Measurements from ENCODE around the gene GORASP2. TPM values are rescaled to one million over a fixed set of nuclear protein-coding genes. Genes with fewer than 3 reads are reported as not detected.

Gene GORASP2
- total RNA-seq, 2 donors from 2014 or later: 90.9 to 104 TPM

DNA sequence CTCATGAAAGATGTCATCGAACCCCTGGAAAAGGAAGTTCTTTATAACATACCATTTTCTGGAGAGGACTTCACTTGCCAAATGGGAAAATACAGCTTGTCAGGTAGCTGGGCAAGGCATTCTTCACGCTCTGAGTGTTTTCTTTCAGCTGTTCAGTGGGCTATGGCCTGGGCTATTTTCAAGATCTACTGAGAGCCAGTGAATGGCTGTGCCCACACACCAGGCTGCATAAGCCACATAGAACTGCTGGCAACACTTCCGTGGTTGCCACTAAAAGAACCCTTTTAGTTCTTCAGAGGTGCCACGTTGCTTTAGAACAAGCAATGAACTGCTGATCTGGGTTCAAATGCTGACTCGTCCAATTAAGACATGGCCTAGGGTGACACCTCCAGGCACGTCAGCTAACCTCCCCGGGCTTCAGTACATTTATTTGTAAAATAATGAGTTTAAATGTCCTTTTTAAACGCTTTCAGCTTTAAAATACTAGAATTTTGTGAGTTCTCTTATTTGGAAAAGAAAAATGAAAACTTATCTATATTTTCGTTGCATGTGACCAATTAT is 36.6 kb upstream of the GORASP2 start:
- Mint-ChIP-seq H3K9me3 (no peaks in the 10 kb centered on the region), H3K4me1 (peaks cover 3% of the 10 kb centered on the region), H3K27me3 (ENCODE audit: insufficient read depth) (no peaks in the 10 kb centered on the region), H3K36me3 (ENCODE audit: low read depth) (no peaks in the 10 kb centered on the region), H3K27ac (no peak overlapping the region), H3K4me3 (no peak overlapping the region)
- 83 to 94% methylated on average over 4 to 9 of the region's 9 CpGs for WGBS, 2 experiments (ENCODE audit: insufficient coverage in 1 of 2, insufficient read length in 1 of 2)
- TF ChIP-seq, protein P1, sequence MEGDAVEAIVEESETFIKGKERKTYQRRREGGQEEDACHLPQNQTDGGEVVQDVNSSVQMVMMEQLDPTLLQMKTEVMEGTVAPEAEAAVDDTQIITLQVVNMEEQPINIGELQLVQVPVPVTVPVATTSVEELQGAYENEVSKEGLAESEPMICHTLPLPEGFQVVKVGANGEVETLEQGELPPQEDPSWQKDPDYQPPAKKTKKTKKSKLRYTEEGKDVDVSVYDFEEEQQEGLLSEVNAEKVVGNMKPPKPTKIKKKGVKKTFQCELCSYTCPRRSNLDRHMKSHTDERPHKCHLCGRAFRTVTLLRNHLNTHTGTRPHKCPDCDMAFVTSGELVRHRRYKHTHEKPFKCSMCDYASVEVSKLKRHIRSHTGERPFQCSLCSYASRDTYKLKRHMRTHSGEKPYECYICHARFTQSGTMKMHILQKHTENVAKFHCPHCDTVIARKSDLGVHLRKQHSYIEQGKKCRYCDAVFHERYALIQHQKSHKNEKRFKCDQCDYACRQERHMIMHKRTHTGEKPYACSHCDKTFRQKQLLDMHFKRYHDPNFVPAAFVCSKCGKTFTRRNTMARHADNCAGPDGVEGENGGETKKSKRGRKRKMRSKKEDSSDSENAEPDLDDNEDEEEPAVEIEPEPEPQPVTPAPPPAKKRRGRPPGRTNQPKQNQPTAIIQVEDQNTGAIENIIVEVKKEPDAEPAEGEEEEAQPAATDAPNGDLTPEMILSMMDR (conservative IDR thresholded peaks at IDR 0.05): no peak
- no peak overlapping the region for H3K9ac ChIP-seq (ENCODE audit: extremely low read depth, low read length, poor library complexity, severe bottlenecking)
- no peak overlapping the region for H3K4me3 ChIP-seq (ENCODE audit: low read length)
- no peaks in the 10 kb centered on the region for H3K27me3 ChIP-seq (ENCODE audit: control insufficient read depth, insufficient read depth, low read length, poor library complexity, severe bottlenecking)
- H3K27ac ChIP-seq (ENCODE audit: low read depth, low read length): no peak overlapping the region
- DNase-seq: no peak
- H3K9me3 ChIP-seq (ENCODE audit: control insufficient read depth, low read length): no peaks in the 10 kb centered on the region
- H3K36me3 ChIP-seq (ENCODE audit: control insufficient read depth, insufficient read depth, low read length): no peaks in the 10 kb centered on the region
- H3K4me1 ChIP-seq (ENCODE audit: control insufficient read depth, insufficient read depth, low read length): no peaks in the 10 kb centered on the region

DNA sequence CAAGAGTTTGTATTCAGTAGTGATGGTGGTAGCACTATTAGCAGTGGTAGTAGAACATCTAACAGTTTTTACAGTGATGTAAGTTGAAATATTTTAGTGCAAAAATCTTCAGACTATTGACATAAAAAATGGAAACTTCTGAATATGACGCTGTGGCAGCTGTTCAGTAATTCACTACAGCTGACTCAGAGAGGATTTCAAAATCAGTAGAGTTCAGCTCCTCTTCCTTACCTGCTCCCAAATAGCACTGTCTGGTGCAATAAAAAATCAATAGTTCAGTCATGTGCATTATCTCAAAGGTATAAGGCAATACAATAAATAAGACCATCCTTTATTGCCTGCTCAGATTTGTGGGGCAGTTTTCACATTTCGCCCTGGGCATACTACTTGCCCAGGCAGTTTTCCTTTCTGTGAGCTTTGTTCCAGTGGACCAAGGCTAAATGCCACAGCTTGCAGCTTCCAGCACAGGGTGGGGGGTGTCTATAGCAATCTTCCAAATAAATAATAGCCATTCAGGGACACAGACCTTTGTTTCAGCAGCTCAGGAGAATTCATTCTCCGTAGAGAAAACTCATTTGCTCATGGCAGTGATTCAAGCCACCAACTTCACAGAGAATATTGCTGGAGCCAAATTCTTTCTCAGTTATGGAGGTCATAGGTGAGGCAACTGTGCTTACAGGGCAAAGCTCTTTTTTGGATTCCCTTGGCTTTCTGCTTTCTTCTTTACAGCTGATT is 33.9 kb upstream of the GORASP2 start:
- no peaks in the 10 kb centered on the region for H3K9me3 Mint-ChIP-seq

DNA sequence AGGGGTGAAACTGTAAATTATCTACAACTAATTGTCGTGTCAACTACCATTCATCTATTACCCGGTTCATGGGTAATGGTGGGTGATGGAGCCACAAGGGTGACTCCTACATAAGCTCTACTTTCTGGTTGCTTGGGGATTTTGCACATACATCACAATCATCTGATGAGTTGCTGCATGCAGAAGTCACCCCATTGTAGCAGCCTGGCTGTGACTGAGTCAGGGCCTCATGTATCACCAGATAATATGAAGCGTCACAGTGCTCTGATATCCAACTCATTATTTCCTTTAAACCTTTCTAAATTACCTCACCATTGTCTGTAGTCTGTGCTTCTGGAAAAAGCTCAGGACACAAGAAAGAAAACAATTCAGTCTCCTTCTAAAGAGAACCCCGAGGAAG is 32.4 kb upstream of the GORASP2 start:
- H3K27ac ChIP-seq (ENCODE audit: low read depth, low read length): no peak overlapping the region
- H3K27ac Mint-ChIP-seq: no peak overlapping the region
- H3K9ac ChIP-seq (ENCODE audit: extremely low read depth, low read length, poor library complexity, severe bottlenecking): no peak overlapping the region
- no peaks in the 10 kb centered on the region for H3K36me3 ChIP-seq (ENCODE audit: control insufficient read depth, insufficient read depth, low read length)
- DNase-seq: no peak
- no peaks in the 10 kb centered on the region for H3K4me1 ChIP-seq (ENCODE audit: control insufficient read depth, insufficient read depth, low read length)
- H3K4me1 Mint-ChIP-seq: no peaks in the 10 kb centered on the region
- TF ChIP-seq, protein P1 (conservative IDR thresholded peaks at IDR 0.05): no peak
- no peaks in the 10 kb centered on the region for H3K36me3 Mint-ChIP-seq (ENCODE audit: low read depth)
- H3K27me3 ChIP-seq (ENCODE audit: control insufficient read depth, insufficient read depth, low read length, poor library complexity, severe bottlenecking): no peaks in the 10 kb centered on the region
- H3K27me3 Mint-ChIP-seq (ENCODE audit: insufficient read depth): no peaks in the 10 kb centered on the region
- no peaks in the 10 kb centered on the region for H3K9me3 Mint-ChIP-seq
- H3K9me3 ChIP-seq (ENCODE audit: control insufficient read depth, low read length): no peaks in the 10 kb centered on the region
- 83 to 89% methylated on average over 3 to 4 of the region's 4 CpGs for WGBS, 2 experiments (ENCODE audit: insufficient coverage in 1 of 2, insufficient read length in 1 of 2)
- H3K4me3 Mint-ChIP-seq: no peak overlapping the region
- no peak overlapping the region for H3K4me3 ChIP-seq (ENCODE audit: low read length)

More for the DNA sequence above, 33.9 kb upstream of the GORASP2 start:
- WGBS, 2 experiments (ENCODE audit: insufficient coverage in 1 of 2, insufficient read length in 1 of 2): 85 to 87% methylated on average over 2 to 3 of the region's 3 CpGs
- Mint-ChIP-seq H3K4me1 (peaks cover 3% of the 10 kb centered on the region), H3K27me3 (ENCODE audit: insufficient read depth) (no peaks in the 10 kb centered on the region), H3K4me3 (no peak overlapping the region), H3K36me3 (ENCODE audit: low read depth) (no peaks in the 10 kb centered on the region), H3K27ac (no peak overlapping the region)
- TF ChIP-seq, protein P1 (conservative IDR thresholded peaks at IDR 0.05): no peak
- Histone ChIP-seq H3K27ac (ENCODE audit: low read depth, low read length) (no peak overlapping the region), H3K27me3 (ENCODE audit: control insufficient read depth, insufficient read depth, low read length, poor library complexity, severe bottlenecking) (no peaks in the 10 kb centered on the region), H3K9ac (ENCODE audit: extremely low read depth, low read length, poor library complexity, severe bottlenecking) (no peak overlapping the region), H3K4me1 (ENCODE audit: control insufficient read depth, insufficient read depth, low read length) (no peaks in the 10 kb centered on the region), H3K4me3 (ENCODE audit: low read length) (no peak overlapping the region), H3K36me3 (ENCODE audit: control insufficient read depth, insufficient read depth, low read length) (no peaks in the 10 kb centered on the region), H3K9me3 (ENCODE audit: control insufficient read depth, low read length) (no peaks in the 10 kb centered on the region)
- no peak for DNase-seq
